Measurements from ENCODE around the gene MPV17. TPM values are rescaled to one million over a fixed set of nuclear protein-coding genes. Genes with fewer than 3 reads are reported as not detected.

MPV17 gene
- total RNA-seq, 1 experiment from 2014 or later = 59.4 TPM

- Mint-ChIP-seq H3K9me3 (no peaks in the 10 kb centered on the region), H3K27ac (0 out of 7 replicates have a peak overlapping the region, but pooled peaks of 1 of the 3 experiments have one; percentile 32), H3K4me3 (no peak overlapping the region), H3K36me3 (ENCODE audit: insufficient read depth in 1 of 3, low read depth in 3 of 3) (peaks cover 12 to 41% (median 22%) of the 10 kb centered on the region in 3 experiments; a peak in 6 of 7 replicates), H3K27me3 (ENCODE audit: low read depth) (no peaks in the 10 kb centered on the region), H3K4me1 (peaks cover 0 to 8% of the 10 kb centered on the region in 2 experiments; a peak in 3 of 4 replicates)
- peaks cover 4% of the 10 kb centered on the region for H4K20me1 ChIP-seq (ENCODE audit: control insufficient read depth, insufficient read depth, insufficient read length)
- no peak overlapping the region for H3K14ac ChIP-seq (ENCODE audit: insufficient read depth, low read length)
- no peak overlapping the region for H2BK5ac ChIP-seq (ENCODE audit: insufficient read length, low read length)
- no peaks in the 10 kb centered on the region for H3K4me1 ChIP-seq (ENCODE audit: insufficient read depth, low read length)
- H3K79me2 ChIP-seq (ENCODE audit: insufficient read depth, low read length) = peaks cover 39% of the 10 kb centered on the region; the same call in 1 of the 2 replicates
- no peak for TF ChIP-seq CTCF (conservative IDR thresholded peaks at IDR 0.05)
- no peak overlapping the region for H4K5ac ChIP-seq (ENCODE audit: insufficient read length, low read depth, low read length)
- H3K79me1 ChIP-seq (ENCODE audit: insufficient read depth, low read depth, low read length, poor library complexity, severe bottlenecking) = peaks cover 5% of the 10 kb centered on the region
- H3K18ac ChIP-seq (ENCODE audit: insufficient read length, low read depth, low read length) = no peak overlapping the region
- DNase-seq = no peak
- no peaks in the 10 kb centered on the region for H3K9me3 ChIP-seq (ENCODE audit: control insufficient read depth, low read depth, low read length)
- H2BK12ac ChIP-seq (ENCODE audit: insufficient read length, low read depth, low read length) = no peak overlapping the region
- no peak overlapping the region for H3K27ac ChIP-seq (ENCODE audit: insufficient read length, low read depth, low read length)
- no CpG with 5 or more reads among the region's 2 CpGs for WGBS (ENCODE audit: extremely low coverage, insufficient read length, low lambda C conversion rate)
- H4K91ac ChIP-seq (ENCODE audit: insufficient read length, low read depth, low read length) = no peak overlapping the region
- no peak overlapping the region for H3K23ac ChIP-seq (ENCODE audit: insufficient read length, low read depth, low read length)
- H2BK120ac ChIP-seq (ENCODE audit: low read depth, low read length, poor library complexity, severe bottlenecking) = no peak overlapping the region
- no peak overlapping the region for H2AFZ ChIP-seq (ENCODE audit: low read length)
- H3K9ac ChIP-seq (ENCODE audit: extremely low read depth, insufficient read length, low read length) = no peak overlapping the region
- no peaks in the 10 kb centered on the region for H3K27me3 ChIP-seq (ENCODE audit: insufficient read depth, low read length)
- no peak overlapping the region for H3K56ac ChIP-seq (ENCODE audit: insufficient read length, low read depth, low read length)
- H2AK5ac ChIP-seq (ENCODE audit: insufficient read length, low read length) = no peak overlapping the region
- no peak overlapping the region for H2BK20ac ChIP-seq (ENCODE audit: low read depth, low read length, poor library complexity, severe bottlenecking)
- no peak overlapping the region for H2BK15ac ChIP-seq (ENCODE audit: low read depth, low read length)
- no peak overlapping the region for H3K4ac ChIP-seq (ENCODE audit: low read depth, low read length)
- no peak overlapping the region for H3K4me2 ChIP-seq (ENCODE audit: insufficient read depth, insufficient read length, low read length)
- no peak overlapping the region for H4K8ac ChIP-seq (replicated peaks; ENCODE audit: insufficient read length, low read depth, low read length)
- H3T11ph ChIP-seq (ENCODE audit: low read length) = no peak overlapping the region
- no peaks in the 10 kb centered on the region for H3K23me2 ChIP-seq (ENCODE audit: insufficient read length, low read depth, low read length, poor library complexity, severe bottlenecking)
These were observed 24.7 kb upstream of the MPV17 start for GRCh38 chr2:27347641-27348040.
